AG09319 (cell line): ENCODE measurements around the gene MDM4.

Experiments
- DNase-seq: peaks from one replicate; pipeline ENCODE4 v3.0.0-alpha.2; 2010; ENCODE audit warnings: low read depth; ENCODE audit errors: extremely low read depth
- CTCF ChIP-seq: IDR thresholded peaks from 2 replicates; pipeline ENCODE4 v1.5.1; 2011; ENCODE audit warnings: low read depth, mild to moderate bottlenecking, inconsistent platforms, low read length, moderate library complexity

The MDM4 gene

GRCh38 chr1:204583909-204584632, 67.9 kb downstream of the MDM4 start:
- no peak for DNase-seq
- no peak for TF ChIP-seq CTCF

DNA sequence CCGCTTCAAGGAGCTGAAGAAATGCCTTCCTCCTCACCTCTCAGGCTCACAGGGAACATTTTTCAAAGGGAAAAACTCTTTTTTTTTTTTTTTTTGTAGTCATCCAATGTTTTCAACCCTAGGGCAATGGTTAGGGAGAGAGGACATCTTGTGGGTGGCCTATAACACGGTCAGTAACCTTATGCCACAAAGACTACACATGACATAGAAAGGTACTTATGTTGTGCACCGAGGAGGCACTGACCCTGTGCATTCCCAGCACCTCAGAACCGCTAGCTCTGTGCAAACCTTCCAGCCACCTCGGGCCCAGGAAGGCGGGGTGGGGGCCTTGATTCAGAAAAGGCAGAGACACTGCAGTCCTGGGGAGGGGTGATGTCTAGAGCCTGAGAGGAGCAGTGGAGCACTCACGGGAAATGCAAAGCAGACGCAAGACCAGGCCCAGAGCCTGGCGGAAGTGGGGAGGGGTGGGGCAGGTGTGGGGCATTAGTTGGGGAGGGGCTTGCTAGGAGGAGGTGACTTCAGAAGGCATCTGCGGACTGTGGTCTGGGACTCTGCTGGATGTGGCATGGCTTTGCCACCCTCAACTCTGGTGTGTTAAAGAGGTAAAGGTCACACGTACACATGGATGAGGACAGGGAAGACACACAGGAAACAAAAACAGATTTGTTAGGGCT, 68.6 kb downstream of the MDM4 start:
- DNase-seq: no peak
- TF ChIP-seq CTCF: no peak

GRCh38 chr1:204587621-204588020, 71.4 kb downstream of the MDM4 start:
- DNase-seq: no peak
- no peak for TF ChIP-seq CTCF

GRCh38 chr1:204588826-204589225, 72.6 kb downstream of the MDM4 start:
- no peak for TF ChIP-seq CTCF
- DNase-seq: no peak

DNA sequence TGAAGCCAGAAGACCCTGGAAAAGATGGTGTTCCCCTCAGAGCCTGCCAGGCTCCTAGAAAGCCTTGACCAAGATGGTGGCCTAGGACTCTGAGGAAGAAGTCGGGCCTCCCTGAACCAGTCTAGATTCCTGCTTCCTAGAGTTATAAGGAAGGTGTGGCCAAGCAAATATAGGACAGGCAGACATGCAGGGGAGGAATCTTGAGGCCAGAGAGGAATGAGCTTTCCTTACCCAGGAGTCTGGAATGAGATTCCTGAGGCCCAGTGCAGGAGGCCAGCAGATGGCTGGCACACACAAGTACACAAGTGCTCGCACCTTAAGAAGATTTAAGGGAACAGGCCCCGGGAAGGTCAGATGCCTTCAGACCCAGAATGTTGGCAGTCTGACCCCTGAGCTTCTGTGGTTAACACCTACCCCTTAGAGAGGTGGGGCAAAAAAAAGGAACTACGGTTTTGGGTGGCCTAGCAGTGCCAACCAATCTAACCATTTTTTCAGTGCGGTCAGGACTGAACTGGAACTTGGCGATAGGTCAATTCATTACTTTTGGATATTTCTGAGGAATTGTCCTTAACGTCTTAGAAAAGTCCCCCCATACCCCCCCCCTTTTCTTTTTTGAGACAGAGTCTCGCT, 73.3 kb downstream of the MDM4 start:
- TF ChIP-seq CTCF: no peak
- DNase-seq: no peak

DNA sequence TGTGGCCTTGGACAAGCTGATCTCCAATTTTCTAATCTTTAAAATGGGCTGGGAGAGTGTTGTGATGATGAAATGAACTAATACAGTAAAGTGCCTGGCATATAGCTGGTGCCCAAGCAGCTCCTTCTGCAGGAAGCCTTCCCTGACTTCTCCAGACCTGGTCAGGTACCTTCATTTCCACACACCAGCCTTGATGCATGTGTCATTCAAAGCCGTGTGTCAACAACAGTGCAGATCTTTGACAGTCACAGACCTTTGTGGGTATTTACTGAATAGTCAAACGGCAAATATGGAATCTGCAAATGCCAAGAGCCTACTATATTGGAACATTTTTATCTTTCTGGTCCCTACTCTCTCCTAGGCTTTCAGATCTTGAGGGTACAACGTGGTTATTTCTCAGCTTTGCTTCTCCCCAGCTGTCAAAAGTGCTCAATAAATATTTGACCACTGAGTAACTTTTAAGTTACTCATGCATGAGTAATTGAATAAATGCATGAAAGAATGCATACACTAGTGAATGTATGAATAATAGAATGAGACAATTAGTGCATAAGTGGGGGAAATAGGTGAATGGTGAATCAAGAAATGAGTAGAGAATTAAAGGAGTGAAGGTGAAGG, 75.4 kb downstream of the MDM4 start:
- no peak for DNase-seq
- TF ChIP-seq CTCF: no peak
